Pancreas (tissue), 10 donors: Measurements from ENCODE around the gene TTC7B. TPM values are rescaled to one million over a fixed set of nuclear protein-coding genes. Genes with fewer than 3 reads are reported as not detected.
A peak's percentile ranks its signal among the peaks of the same experiment; 100 is the strongest.

Source experiments
- ATAC-seq, 4 donors: fragments of 200-7000 bp; cut with Tn5 transposase; one replicate each; pipeline versions ENCODE4 v1.8.0 to v1.9.1; 2020; ENCODE audit warnings: mild to moderate bottlenecking in 4 of 4, moderate library complexity in 4 of 4
- DNase-seq, 6 donors: peaks; one replicate each; pipeline ENCODE4 v3.0.0-alpha.2; 2020
- FAIRE-seq: peaks from 2 replicates; lab custom pipeline; 2012; peaks lifted over from hg19 to GRCh38; lab: Jason Lieb, UNC
- H3K27ac ChIP-seq, 4 donors: fragments of 200-600 bp; sonication (generic); 1 replicate in 3 of 4; 2 replicates in 1 of 4; pipeline versions ENCODE4 v1.5.0 to v1.8.0; 2020
- H3K27me3 ChIP-seq, 4 donors: fragments of 200-600 bp; one replicate each; pipeline ENCODE4 v1.8.0; 2021
- H3K36me3 ChIP-seq, 3 donors: fragments of 200-600 bp; sonication (generic) in 1 of 3; one replicate each; pipeline versions ENCODE4 v1.5.0 to v1.8.0; 2020 to 2021
- H3K4me1 ChIP-seq, 3 donors: fragments of 200-600 bp; one replicate each; pipeline ENCODE4 v1.8.0; 2021
- H3K4me3 ChIP-seq, 4 donors: fragments of 200-600 bp; sonication (generic) in 2 of 4; one replicate each; pipeline versions ENCODE4 v1.5.0 to v1.8.0; 2020 to 2021
- H3K9me3 ChIP-seq, 4 donors: fragments of 200-600 bp; one replicate each; pipeline ENCODE4 v1.8.0; 2021
- CTCF ChIP-seq, 4 donors: fragments of 200-600 bp; sonication (generic) in 3 of 4; IDR thresholded peaks; one replicate each; pipeline versions ENCODE4 v1.5.0 to v1.8.0; 2021; ENCODE audit warnings: antibody characterized with exemption in 4 of 4
- WGBS, 2 donors: extraction: QIAGEN DNeasy Blood & Tissue Kit; methylation state at CpG; one replicate each; pipeline ENCODE4 v1.1.7; 2013; 5-methylcytosine and 5-hydroxymethylcytosine counted together
- intact Hi-C, 3 donors: fragments of 100-400 bp; cut with DNase I; formaldehyde crosslinking; loops; one replicate each; pipeline versions ENCODE4 v1.11.1 to v1.14.2; 2022
- polyA plus RNA-seq, 2 donors: library from polyadenylated mRNA; stranded (reverse); fragments of 200-250 nt; gene quantifications; one replicate each; pipeline ENCODE4 v1.2.3, GENCODE V29; 2013
- total RNA-seq, 6 donors: library from RNA; stranded (reverse); fragmentation: NEBNext Ultra II Directional in 4 of 6; extraction: Animal tissue kit (Norgen Biotek cat#: 25700) in 4 of 6; gene quantifications; one replicate each; pipeline versions ENCODE4 v1.2.1 to v1.2.4, GENCODE V29; 2021 to 2023
- donor health status: healthy with polysubstance abuse.
- donor health status: DM: no; HTN: no; CAD: no; lungs with moderate emphysema.
- donor health status: DM: no; HTN: no; CAD: no.
- donor health status: control.
- donor health status: control.
- donor health status: Bipolar disorder and iron deficiency.
- donor health status: DM: yes; HTN: yes; CAD: no.
- donor health status: DM: no; HTN: no; CAD: no.
- donor health status: DM: no; HTN: no; CAD: no.
- donor health status: DM: yes; HTN: yes; CAD: no.

Gene TTC7B
- total and polyA plus RNA-seq, 8 donors = 8.9 to 39.6 (median 29.6) TPM

DNA sequence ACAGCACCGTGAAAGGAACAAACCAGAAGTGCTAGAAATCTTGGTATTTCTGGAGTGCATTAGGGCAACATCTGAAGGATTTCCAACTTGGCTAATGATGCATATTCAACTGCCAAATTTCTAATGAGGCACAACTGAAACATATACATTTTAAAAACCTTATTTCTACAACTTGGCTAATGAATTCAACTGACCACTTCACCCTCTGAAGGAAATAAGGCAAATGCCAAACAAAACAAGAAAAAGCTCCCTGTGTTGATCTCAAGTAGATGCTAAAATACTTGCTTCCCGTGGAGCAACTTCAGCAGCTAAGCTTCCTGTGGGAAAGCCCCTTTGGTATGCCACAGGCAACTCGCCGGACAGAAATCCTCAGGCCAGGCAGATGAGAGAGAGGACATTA is 167.1 kb downstream of the TTC7B start:
- DNase-seq (no peak), FAIRE-seq (no peak), ATAC-seq (no peak)
- Histone ChIP-seq H3K27me3 (no peaks in the 10 kb centered on the region), H3K36me3 (no peaks in the 10 kb centered on the region), H3K27ac (no peak overlapping the region), H3K4me1 (no peaks in the 10 kb centered on the region), H3K4me3 (no peak overlapping the region), H3K9me3 (no peaks in the 10 kb centered on the region)
- intact Hi-C loops = no loop called here
- no peak for TF ChIP-seq CTCF (IDR thresholded peaks at IDR 0.05)
- WGBS, 2 donors = 82 to 84% methylated on average over 4 of the region's 4 CpGs

- H3K4me1 ChIP-seq = no peaks in the 10 kb centered on the region
- intact Hi-C loops = no loop called here
- no peak overlapping the region for H3K4me3 ChIP-seq
- TF ChIP-seq CTCF (IDR thresholded peaks at IDR 0.05) = no peak
- FAIRE-seq (no peak), ATAC-seq (no peak), DNase-seq (no peak)
- no peaks in the 10 kb centered on the region for H3K9me3 ChIP-seq
- no peaks in the 10 kb centered on the region for H3K27me3 ChIP-seq
- 96 to 97% methylated on average over 5 of the region's 5 CpGs for WGBS, 2 donors
- H3K36me3 ChIP-seq = peaks cover 0 to 4% (median 0%) of the 10 kb centered on the region in 3 donors
- no peak overlapping the region for H3K27ac ChIP-seq
These were observed 167.8 kb downstream of the TTC7B start for GRCh38 chr14:90648421-90648820.

DNA sequence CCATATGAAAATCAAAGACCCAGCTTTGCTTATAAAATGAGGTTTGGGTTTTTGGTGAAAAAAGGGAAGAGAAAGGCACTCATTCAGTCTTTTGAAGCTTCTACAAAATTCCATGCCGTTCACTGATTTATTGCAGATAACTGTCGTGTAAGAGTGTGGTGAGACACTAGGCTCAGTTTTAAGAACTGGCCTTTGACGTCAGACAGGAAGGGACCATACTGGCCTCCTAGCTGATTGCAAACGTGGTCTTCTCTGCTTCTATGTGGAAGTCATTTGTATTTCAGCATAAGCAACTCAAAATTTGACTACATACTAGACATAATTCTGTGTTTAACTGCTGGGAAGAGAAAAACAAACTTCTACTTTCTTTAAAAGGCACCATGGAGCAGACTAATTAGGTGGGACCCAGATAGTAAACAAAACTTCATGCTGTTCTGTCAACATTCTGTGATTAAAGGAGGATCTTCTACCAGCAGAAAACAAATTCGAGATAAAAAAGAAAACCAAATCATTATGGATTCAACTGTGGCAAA is 168.7 kb downstream of the TTC7B start:
- 62 to 64% methylated on average over 5 of the region's 5 CpGs for WGBS, 2 donors
- Histone ChIP-seq H3K27ac (no peak overlapping the region), H3K4me3 (no peak overlapping the region), H3K4me1 (no peaks in the 10 kb centered on the region), H3K9me3 (no peaks in the 10 kb centered on the region), H3K27me3 (no peaks in the 10 kb centered on the region), H3K36me3 (peaks cover 0 to 4% (median 0%) of the 10 kb centered on the region in 3 donors)
- no peak for FAIRE-seq
- ATAC-seq = peak in 1 of 4 donors; percentile 27
- intact Hi-C loops = no loop called here
- TF ChIP-seq CTCF (IDR thresholded peaks at IDR 0.05) = no peak
- no peak for DNase-seq

GRCh38 chr14:90645842-90646443 is 170.3 kb downstream of the TTC7B start:
- FAIRE-seq = no peak
- Histone ChIP-seq H3K4me1 (no peaks in the 10 kb centered on the region), H3K4me3 (no peak overlapping the region), H3K9me3 (no peaks in the 10 kb centered on the region), H3K27ac (no peak overlapping the region), H3K27me3 (no peaks in the 10 kb centered on the region), H3K36me3 (peaks cover 0 to 4% (median 0%) of the 10 kb centered on the region in 3 donors)
- DNase-seq = peak in 1 of 6 donors; percentile 43
- intact Hi-C loops = no loop called here
- WGBS, 2 donors = 91 to 94% methylated on average over 6 of the region's 6 CpGs
- ATAC-seq = peak in 3 of 4 donors; percentile 46 to 77 (median 54)
- TF ChIP-seq CTCF (IDR thresholded peaks at IDR 0.05) = no peak

GRCh38 chr14:90644882-90645281 is 171.3 kb downstream of the TTC7B start:
- Histone ChIP-seq H3K36me3 (peaks cover 0 to 4% (median 0%) of the 10 kb centered on the region in 3 donors), H3K27me3 (no peaks in the 10 kb centered on the region), H3K4me3 (no peak overlapping the region), H3K9me3 (no peaks in the 10 kb centered on the region), H3K4me1 (no peaks in the 10 kb centered on the region), H3K27ac (no peak overlapping the region)
- ATAC-seq (peak in 3 of 4 donors; percentile 53 to 63 (median 58)), DNase-seq (no peak), FAIRE-seq (no peak)
- 83% methylated on average over 4 of the region's 4 CpGs for WGBS, 2 donors
- no peak for TF ChIP-seq CTCF (IDR thresholded peaks at IDR 0.05)
- intact Hi-C loops = no loop called here
